Activated CD4-positive, CD25-positive, alpha-beta regulatory T cell treated with anti-CD3 and anti-CD28 coated beads, Interleukin-2, amount 50 U/mL, for 24 hours (primary cell): Measurements from ENCODE around the gene NFASC.

Source experiments
- ATAC-seq, 2 donors: fragments of 150-1000 bp; cut with Tn5 transposase; one replicate each; pipeline ENCODE4 v1.10.0; 2021; ENCODE audit warnings: mild to moderate bottlenecking in 1 of 2, moderate library complexity in 1 of 2

NFASC gene

DNA sequence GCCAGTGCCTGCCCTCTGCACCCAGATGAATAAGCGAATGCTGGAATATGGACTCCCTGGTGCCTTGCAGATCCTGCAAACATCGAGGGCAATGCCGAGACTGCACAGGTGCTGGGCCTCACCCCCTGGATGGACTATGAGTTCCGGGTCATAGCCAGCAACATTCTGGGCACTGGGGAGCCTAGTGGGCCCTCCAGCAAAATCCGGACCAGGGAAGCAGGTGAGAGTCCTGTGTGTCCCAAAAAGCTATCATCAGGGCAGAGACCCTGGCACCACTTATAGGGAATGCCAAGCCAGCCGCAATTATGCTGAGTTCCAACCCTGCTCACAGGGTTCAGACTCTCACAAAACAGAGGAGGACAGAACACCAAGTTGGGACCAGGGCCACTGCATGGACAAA lies 196.4 kb downstream of the NFASC start:
- no peak for ATAC-seq

DNA sequence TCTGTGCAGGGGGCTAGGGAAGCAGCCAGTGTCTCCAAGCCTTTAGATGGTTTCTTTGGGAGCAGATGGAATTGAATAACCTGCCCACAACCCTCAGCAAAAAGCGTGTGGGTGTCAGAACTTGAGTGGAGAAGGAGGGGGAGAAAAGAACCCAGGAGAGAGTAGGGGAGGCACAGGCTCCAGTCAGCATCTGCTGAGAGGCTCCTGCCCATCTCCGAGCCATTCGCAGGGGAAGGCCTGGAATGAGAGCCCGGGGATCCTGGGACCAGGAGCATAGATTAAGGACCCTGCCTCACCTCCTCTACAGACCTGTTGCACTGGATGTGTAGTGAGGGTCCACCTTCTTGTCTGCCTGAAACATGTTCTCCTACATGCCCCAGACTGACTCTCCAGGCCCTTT lies 197.3 kb downstream of the NFASC start:
- no peak for ATAC-seq

DNA sequence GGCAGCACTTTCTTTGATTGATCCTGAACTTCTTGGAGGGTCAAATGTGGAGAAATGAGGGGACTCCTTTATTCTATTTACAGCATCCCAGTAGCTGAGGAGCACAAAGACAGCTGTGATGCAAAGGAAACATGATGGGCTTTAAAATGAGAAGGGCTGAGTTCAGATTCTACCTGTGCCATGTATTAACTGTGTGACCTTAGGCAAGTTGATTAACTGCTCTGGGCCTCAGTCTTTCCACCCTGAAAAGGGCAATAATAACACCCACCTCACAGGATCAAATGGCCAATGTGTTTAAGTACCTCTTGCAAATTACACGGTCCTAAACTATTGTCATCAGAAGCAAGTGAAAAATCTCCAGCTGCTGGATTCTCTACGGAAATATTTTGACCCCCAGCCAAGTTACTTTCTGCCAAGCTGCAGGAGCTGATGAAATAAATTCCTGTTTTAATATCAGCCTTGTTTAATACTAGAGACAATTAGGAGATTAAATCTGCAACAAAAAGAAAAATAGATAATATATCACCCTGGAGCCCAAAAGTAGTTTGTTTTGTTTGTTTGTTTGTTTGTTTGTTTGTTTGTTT lies 197.9 kb downstream of the NFASC start:
- no peak for ATAC-seq

DNA sequence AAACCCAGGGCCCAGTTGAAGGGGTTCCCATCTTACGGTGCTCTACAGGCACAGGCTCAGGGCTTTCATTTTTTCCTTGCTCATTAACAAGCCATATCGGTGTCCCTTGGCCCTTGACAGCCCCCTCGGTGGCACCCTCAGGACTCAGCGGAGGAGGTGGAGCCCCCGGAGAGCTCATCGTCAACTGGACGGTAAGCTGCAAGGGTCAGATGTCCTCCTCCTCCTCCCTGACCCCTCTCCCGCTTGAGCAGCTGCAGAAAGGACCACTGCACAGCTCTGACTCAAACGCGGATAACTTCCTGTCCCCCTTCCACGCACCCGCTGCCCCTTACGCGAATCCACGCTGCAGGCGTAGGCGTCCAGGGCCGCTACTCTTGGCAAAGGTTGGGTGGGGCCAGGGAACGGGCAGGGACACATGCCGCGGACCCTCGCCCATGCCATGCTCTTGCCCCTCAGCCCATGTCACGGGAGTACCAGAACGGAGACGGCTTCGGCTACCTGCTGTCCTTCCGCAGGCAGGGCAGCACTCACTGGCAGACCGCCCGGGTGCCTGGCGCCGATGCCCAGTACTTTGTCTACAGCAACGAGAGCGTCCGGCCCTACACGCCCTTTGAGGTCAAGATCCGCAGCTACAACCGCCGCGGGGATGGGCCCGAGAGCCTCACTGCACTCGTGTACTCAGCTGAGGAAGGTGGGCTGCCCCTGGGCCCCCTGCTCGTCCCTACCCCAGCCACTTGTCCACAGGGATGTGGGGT lies 198.9 kb downstream of the NFASC start:
- no peak for ATAC-seq

DNA sequence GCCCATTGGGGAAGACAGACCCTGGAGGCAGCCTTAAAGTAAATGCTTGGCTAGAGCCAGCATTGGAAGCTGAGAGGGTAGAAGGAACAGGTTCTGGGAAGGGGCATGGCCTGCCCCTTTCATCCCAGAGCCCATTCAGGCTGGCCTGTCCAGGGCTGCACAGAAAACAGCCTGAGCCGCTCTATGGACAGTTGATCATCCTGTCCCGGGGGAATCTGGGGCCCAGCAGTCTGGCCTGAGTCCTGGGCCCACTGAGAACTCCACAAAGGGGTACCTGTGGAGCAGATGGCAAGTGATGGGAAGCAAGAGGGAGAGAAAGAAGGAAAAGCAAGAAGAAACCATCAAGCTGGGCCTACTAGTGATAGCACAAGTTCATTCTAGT lies 200.4 kb downstream of the NFASC start:
- ATAC-seq, result no peak

DNA sequence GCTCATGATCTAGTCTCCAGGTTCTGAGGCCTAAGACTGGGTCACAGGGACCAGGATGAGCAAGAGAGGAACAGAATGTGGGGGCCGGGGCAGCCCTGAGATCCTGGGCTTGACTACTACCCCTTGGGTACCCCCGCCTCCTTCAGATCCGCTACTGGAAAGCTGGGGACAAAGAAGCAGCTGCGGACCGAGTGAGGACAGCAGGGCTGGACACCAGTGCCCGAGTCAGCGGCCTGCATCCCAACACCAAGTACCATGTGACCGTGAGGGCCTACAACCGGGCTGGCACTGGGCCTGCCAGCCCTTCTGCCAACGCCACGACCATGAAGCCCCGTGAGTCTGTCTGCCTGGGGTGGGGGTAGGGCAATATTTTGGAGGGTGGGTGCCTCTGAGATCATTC lies 201.1 kb downstream of the NFASC start:
- ATAC-seq, result no peak

DNA sequence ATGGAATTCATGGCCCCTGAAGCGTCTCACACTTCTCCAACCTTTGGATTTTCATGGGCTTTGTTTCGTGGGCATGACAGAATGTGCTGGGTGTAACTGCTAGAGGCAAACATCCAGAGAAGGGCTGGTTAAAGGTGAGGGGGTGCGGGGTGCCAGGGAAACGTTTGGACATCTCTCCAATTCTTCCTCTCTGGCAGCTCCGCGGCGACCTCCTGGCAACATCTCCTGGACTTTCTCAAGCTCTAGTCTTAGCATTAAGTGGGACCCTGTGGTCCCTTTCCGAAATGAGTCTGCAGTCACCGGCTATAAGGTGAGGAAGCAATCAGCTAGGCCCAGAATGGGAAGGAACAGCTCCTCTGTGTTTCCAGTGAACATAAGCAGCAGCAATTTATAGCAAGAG lies 201.6 kb downstream of the NFASC start:
- ATAC-seq, result no peak
